SK-N-SH treated with all-trans-retinoic acid at 6 μM for 48 hours (cell line): ENCODE data around the gene REPIN1.

Experiments used
- ATAC-seq: fragments of 200-7000 bp; cut with Tn5 transposase; 3 replicates; pipeline ENCODE4 v1.9.1; 2020; ENCODE audit warnings: mild to moderate bottlenecking, moderate library complexity
- CSDC2 ChIP-seq: fragments of 250-450 bp; sonication (Bioruptor Pico); IDR thresholded peaks from 2 replicates; pipeline ENCODE4 v1.5.0; 2020; ENCODE audit warnings: mild to moderate bottlenecking, moderate library complexity
- ESRRG ChIP-seq: fragments of 250-450 bp; sonication (Bioruptor Pico); IDR thresholded peaks from 2 replicates; pipeline ENCODE4 v1.6.1; 2021; ENCODE audit warnings: mild to moderate bottlenecking
- GLIS3 ChIP-seq: fragments of 250-450 bp; sonication (Bioruptor Pico); IDR thresholded peaks from 2 replicates; pipeline ENCODE4 v1.5.0; 2020; ENCODE audit warnings: mild to moderate bottlenecking, moderate library complexity
- OSR1 ChIP-seq: fragments of 250-450 bp; sonication (Bioruptor Pico); IDR thresholded peaks from 2 replicates; pipeline ENCODE4 v1.8.0; 2022; ENCODE audit warnings: moderate library complexity, mild to moderate bottlenecking, inconsistent platforms
- RARB ChIP-seq: fragments of 250-450 bp; sonication (Bioruptor Pico); IDR thresholded peaks from 2 replicates; pipeline ENCODE4 v1.8.0; 2021; ENCODE audit warnings: mild to moderate bottlenecking, moderate library complexity
- SNAI2 ChIP-seq: fragments of 250-450 bp; sonication (Bioruptor Pico); IDR thresholded peaks from 2 replicates; pipeline ENCODE4 v1.5.0; 2020; ENCODE audit warnings: mild to moderate bottlenecking, moderate library complexity
- TCF4 ChIP-seq: fragments of 250-450 bp; sonication (Bioruptor Pico); IDR thresholded peaks from 2 replicates; pipeline ENCODE4 v1.8.0; 2021; ENCODE audit warnings: mild to moderate bottlenecking, moderate library complexity, borderline replicate concordance
- TOX ChIP-seq: fragments of 250-450 bp; sonication (Bioruptor Pico); IDR thresholded peaks from 2 replicates; pipeline ENCODE4 v1.8.0; 2021; ENCODE audit warnings: mild to moderate bottlenecking, moderate library complexity, borderline replicate concordance
- ZC3H10 ChIP-seq: fragments of 250-450 bp; sonication (Bioruptor Pico); IDR thresholded peaks from 2 replicates; pipeline ENCODE4 v1.5.1; 2021; ENCODE audit warnings: mild to moderate bottlenecking, moderate library complexity
- ZNF565 ChIP-seq: fragments of 450-650 bp; formaldehyde crosslinking; conservative IDR thresholded peaks from 2 replicates; pipeline ENCODE4 v1.5.0; 2020; ENCODE audit warnings: low read depth, mild to moderate bottlenecking, moderate library complexity
- ZNF70 ChIP-seq: fragments of 450-650 bp; formaldehyde crosslinking; IDR thresholded peaks from 2 replicates; pipeline ENCODE4 v1.5.0; 2020; ENCODE audit warnings: mild to moderate bottlenecking, moderate library complexity
- TF ChIP-seq, protein P1 (sequence below): fragments of 250-450 bp; sonication (Bioruptor Pico); IDR thresholded peaks from 2 replicates; pipeline ENCODE4 v1.5.0; 2020; ENCODE audit warnings: mild to moderate bottlenecking, moderate library complexity
- TF ChIP-seq, protein P2 (sequence below): fragments of 250-450 bp; sonication (Bioruptor Pico); IDR thresholded peaks from 2 replicates; pipeline ENCODE4 v1.5.1; 2021; ENCODE audit warnings: mild to moderate bottlenecking, moderate library complexity
- TF ChIP-seq, protein P3 (sequence below): fragments of 250-450 bp; sonication (Bioruptor Pico); IDR thresholded peaks from 2 replicates; pipeline ENCODE4 v1.8.0; 2020; ENCODE audit warnings: mild to moderate bottlenecking, moderate library complexity, borderline replicate concordance
- TF ChIP-seq, protein P4 (sequence below): fragments of 250-450 bp; sonication (Bioruptor Pico); IDR thresholded peaks from 2 replicates; pipeline ENCODE4 v1.5.1; 2020; ENCODE audit warnings: low read depth, mild to moderate bottlenecking, moderate library complexity
- TF ChIP-seq, protein P5 (sequence below): fragments of 250-450 bp; sonication (Bioruptor Pico); IDR thresholded peaks from 2 replicates; pipeline ENCODE4 v1.8.0; 2021; ENCODE audit warnings: low read depth, mild to moderate bottlenecking, moderate library complexity, borderline replicate concordance

REPIN1 gene

DNA sequence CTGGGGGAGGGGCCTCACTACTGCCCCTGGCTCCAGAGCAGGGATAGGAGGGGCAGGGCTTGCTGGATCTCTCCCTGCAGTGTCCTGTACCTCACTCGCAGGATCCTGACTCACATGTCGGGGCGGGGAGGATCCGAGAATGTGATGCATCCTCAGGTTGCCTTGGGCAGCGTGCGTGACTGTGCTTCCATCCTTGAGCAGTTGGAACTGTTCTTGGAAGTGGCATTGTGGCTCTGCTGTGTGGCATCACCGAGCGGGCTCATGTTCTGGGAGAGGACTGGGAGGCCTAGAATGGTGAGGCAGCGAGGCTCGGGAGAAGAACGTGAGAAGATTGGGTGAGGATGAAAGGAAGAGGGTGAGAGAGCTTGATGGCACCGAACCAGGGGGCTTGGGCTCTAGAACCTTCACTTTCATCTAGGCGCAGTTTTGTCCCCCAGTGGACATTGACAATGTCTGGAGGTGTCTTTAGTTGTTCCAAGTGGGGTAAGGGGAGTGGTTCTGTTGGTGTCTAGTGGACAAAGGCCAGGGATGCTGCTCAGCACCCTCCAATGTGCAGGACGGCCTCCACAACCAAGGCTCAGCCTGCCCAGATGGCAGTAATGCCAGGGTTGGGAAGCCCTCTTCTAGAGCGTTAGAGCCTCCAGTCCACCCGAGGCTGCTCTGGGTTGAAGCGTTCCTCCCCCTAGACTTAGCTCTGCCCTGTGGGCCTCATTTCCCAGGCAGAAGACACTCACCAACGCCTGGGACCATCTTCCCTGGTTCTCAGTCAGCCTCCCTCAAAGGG, 35.6 kb upstream of the REPIN1 start (continued):
- TF ChIP-seq, protein P1, sequence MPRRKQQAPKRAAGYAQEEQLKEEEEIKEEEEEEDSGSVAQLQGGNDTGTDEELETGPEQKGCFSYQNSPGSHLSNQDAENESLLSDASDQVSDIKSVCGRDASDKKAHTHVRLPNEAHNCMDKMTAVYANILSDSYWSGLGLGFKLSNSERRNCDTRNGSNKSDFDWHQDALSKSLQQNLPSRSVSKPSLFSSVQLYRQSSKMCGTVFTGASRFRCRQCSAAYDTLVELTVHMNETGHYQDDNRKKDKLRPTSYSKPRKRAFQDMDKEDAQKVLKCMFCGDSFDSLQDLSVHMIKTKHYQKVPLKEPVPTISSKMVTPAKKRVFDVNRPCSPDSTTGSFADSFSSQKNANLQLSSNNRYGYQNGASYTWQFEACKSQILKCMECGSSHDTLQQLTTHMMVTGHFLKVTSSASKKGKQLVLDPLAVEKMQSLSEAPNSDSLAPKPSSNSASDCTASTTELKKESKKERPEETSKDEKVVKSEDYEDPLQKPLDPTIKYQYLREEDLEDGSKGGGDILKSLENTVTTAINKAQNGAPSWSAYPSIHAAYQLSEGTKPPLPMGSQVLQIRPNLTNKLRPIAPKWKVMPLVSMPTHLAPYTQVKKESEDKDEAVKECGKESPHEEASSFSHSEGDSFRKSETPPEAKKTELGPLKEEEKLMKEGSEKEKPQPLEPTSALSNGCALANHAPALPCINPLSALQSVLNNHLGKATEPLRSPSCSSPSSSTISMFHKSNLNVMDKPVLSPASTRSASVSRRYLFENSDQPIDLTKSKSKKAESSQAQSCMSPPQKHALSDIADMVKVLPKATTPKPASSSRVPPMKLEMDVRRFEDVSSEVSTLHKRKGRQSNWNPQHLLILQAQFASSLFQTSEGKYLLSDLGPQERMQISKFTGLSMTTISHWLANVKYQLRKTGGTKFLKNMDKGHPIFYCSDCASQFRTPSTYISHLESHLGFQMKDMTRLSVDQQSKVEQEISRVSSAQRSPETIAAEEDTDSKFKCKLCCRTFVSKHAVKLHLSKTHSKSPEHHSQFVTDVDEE (CRISPR knock-in tag) = no peak
- TF ChIP-seq TCF4 (CRISPR knock-in tag) (no peak), ZNF70 (no peak), GLIS3 (CRISPR knock-in tag) (no peak)

DNA sequence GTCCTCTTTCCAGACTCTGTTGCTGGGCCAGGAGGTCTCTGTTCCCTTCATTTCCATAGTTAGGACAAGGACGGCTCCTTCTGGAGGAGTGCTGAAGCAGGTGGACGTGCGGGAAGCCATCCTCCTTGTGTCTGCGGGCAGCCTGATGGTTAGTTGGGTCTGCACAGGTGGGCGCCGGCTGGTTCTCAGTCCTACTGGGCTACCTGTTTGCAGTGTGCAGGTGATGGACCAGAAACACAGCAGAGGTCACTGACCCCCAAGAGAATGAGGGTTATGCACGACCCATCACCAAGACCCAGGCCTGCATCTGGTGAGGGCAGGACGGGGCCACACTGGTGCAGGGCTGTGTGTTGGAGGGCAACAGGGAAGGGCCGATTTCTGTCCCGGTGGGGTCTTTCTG, 35.0 kb upstream of the REPIN1 start:
- no peak for TF ChIP-seq OSR1
- no peak for TF ChIP-seq ESRRG (CRISPR knock-in tag)
- no peak for TF ChIP-seq GLIS3 (CRISPR knock-in tag)
- TF ChIP-seq RARB = no peak

DNA sequence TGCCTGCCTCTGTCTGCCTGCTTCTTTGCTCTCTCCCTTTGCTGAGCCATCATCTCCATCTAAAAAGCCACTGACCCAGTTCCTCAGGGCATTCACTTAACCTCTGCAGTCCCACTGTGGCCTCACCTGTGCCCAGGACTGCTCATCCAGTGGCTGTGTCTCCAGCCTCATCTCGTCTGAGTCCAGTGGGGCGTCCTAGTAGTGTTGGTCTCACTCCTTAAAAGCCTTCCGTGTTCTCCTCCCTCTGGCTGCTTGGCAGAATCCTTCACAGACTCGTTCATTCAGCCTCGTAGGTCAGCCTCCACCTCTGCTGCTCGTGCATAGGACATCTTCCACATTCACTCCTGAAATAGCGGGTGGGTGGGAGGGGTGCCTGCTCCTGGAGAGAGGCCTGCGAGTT, 34.5 kb upstream of the REPIN1 start:
- TF ChIP-seq CSDC2 (CRISPR knock-in tag) = no peak
- no peak for TF ChIP-seq ZNF70
- no peak for TF ChIP-seq SNAI2 (CRISPR knock-in tag)
- TF ChIP-seq GLIS3 (CRISPR knock-in tag) = no peak
- no peak for TF ChIP-seq ZC3H10 (CRISPR knock-in tag)
- TF ChIP-seq, protein P2, sequence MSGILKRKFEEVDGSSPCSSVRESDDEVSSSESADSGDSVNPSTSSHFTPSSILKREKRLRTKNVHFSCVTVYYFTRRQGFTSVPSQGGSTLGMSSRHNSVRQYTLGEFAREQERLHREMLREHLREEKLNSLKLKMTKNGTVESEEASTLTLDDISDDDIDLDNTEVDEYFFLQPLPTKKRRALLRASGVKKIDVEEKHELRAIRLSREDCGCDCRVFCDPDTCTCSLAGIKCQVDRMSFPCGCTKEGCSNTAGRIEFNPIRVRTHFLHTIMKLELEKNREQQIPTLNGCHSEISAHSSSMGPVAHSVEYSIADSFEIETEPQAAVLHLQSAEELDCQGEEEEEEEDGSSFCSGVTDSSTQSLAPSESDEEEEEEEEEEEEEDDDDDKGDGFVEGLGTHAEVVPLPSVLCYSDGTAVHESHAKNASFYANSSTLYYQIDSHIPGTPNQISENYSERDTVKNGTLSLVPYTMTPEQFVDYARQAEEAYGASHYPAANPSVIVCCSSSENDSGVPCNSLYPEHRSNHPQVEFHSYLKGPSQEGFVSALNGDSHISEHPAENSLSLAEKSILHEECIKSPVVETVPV = no peak
- no peak for TF ChIP-seq RARB
- TF ChIP-seq, protein P1 (CRISPR knock-in tag) = no peak
- TF ChIP-seq, protein P3, sequence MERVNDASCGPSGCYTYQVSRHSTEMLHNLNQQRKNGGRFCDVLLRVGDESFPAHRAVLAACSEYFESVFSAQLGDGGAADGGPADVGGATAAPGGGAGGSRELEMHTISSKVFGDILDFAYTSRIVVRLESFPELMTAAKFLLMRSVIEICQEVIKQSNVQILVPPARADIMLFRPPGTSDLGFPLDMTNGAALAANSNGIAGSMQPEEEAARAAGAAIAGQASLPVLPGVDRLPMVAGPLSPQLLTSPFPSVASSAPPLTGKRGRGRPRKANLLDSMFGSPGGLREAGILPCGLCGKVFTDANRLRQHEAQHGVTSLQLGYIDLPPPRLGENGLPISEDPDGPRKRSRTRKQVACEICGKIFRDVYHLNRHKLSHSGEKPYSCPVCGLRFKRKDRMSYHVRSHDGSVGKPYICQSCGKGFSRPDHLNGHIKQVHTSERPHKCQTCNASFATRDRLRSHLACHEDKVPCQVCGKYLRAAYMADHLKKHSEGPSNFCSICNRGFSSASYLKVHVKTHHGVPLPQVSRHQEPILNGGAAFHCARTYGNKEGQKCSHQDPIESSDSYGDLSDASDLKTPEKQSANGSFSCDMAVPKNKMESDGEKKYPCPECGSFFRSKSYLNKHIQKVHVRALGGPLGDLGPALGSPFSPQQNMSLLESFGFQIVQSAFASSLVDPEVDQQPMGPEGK (CRISPR knock-in tag) = no peak
- TF ChIP-seq, protein P4, sequence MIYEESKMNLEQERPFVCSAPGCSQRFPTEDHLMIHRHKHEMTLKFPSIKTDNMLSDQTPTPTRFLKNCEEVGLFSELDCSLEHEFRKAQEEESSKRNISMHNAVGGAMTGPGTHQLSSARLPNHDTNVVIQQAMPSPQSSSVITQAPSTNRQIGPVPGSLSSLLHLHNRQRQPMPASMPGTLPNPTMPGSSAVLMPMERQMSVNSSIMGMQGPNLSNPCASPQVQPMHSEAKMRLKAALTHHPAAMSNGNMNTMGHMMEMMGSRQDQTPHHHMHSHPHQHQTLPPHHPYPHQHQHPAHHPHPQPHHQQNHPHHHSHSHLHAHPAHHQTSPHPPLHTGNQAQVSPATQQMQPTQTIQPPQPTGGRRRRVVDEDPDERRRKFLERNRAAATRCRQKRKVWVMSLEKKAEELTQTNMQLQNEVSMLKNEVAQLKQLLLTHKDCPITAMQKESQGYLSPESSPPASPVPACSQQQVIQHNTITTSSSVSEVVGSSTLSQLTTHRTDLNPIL (CRISPR knock-in tag) = no peak
- TF ChIP-seq, protein P5, sequence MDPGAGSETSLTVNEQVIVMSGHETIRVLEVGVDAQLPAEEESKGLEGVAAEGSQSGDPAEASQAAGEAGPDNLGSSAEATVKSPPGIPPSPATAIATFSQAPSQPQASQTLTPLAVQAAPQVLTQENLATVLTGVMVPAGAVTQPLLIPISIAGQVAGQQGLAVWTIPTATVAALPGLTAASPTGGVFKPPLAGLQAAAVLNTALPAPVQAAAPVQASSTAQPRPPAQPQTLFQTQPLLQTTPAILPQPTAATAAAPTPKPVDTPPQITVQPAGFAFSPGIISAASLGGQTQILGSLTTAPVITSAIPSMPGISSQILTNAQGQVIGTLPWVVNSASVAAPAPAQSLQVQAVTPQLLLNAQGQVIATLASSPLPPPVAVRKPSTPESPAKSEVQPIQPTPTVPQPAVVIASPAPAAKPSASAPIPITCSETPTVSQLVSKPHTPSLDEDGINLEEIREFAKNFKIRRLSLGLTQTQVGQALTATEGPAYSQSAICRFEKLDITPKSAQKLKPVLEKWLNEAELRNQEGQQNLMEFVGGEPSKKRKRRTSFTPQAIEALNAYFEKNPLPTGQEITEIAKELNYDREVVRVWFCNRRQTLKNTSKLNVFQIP (CRISPR knock-in tag) = no peak
- TF ChIP-seq TCF4 (CRISPR knock-in tag) = no peak
- TF ChIP-seq ESRRG (CRISPR knock-in tag) = no peak
- TF ChIP-seq TOX (CRISPR knock-in tag) = no peak
- TF ChIP-seq ZNF565 (CRISPR knock-in tag) = no peak
- ATAC-seq = no peak

More for the DNA sequence above, 35.0 kb upstream of the REPIN1 start:
- no peak for ATAC-seq
